ENCODE data around the gene CRYBA4. TPM values are rescaled to one million over a fixed set of nuclear protein-coding genes. Genes with fewer than 3 reads are reported as not detected.

The CRYBA4 gene
- total and polyA plus RNA-seq, 9 donors, result not detected

- H3K4me3 ChIP-seq (ENCODE audit: low read length), result no peak overlapping the region
- no peak for DNase-seq
- H3K36me3 ChIP-seq (ENCODE audit: control insufficient read depth, insufficient read depth, low read length), result no peaks in the 10 kb centered on the region
- H3K9me3 ChIP-seq (replicated peaks; ENCODE audit: control insufficient read depth, low read depth, low read length), result no peaks in the 10 kb centered on the region
- H3K27me3 ChIP-seq (ENCODE audit: control insufficient read depth, insufficient read depth, low read length), result peaks cover 2% of the 10 kb centered on the region
- 91% methylated on average over 3 of the region's 4 CpGs for WGBS (ENCODE audit: insufficient coverage)
- H3K27ac ChIP-seq (ENCODE audit: low read length), result no peak overlapping the region
- no peaks in the 10 kb centered on the region for H3K4me1 ChIP-seq (ENCODE audit: control insufficient read depth, insufficient read depth, low read length)
These were observed 24.7 kb upstream of the CRYBA4 start for GRCh38 chr22:26597026-26597425.

GRCh38 chr22:26597480-26597879 is 24.3 kb upstream of the CRYBA4 start:
- Histone ChIP-seq H3K36me3 (ENCODE audit: control insufficient read depth, insufficient read depth, low read length) (no peaks in the 10 kb centered on the region), H3K4me1 (ENCODE audit: control insufficient read depth, insufficient read depth, low read length) (no peaks in the 10 kb centered on the region), H3K9me3 (replicated peaks; ENCODE audit: control insufficient read depth, low read depth, low read length) (no peaks in the 10 kb centered on the region), H3K27ac (ENCODE audit: low read length) (no peak overlapping the region), H3K4me3 (ENCODE audit: low read length) (no peak overlapping the region), H3K27me3 (ENCODE audit: control insufficient read depth, insufficient read depth, low read length) (peaks cover 2% of the 10 kb centered on the region)
- DNase-seq, result no peak
- WGBS (ENCODE audit: insufficient coverage), result 100% methylated on average over 1 of the region's 4 CpGs

GRCh38 chr22:26599505-26599904 is 22.3 kb upstream of the CRYBA4 start:
- 73% methylated on average over 10 of the region's 11 CpGs for WGBS (ENCODE audit: insufficient coverage)
- Histone ChIP-seq H3K27me3 (ENCODE audit: control insufficient read depth, insufficient read depth, low read length) (peaks cover 2% of the 10 kb centered on the region), H3K36me3 (ENCODE audit: control insufficient read depth, insufficient read depth, low read length) (no peaks in the 10 kb centered on the region), H3K27ac (ENCODE audit: low read length) (no peak overlapping the region), H3K4me1 (ENCODE audit: control insufficient read depth, insufficient read depth, low read length) (no peaks in the 10 kb centered on the region), H3K9me3 (replicated peaks; ENCODE audit: control insufficient read depth, low read depth, low read length) (no peaks in the 10 kb centered on the region), H3K4me3 (ENCODE audit: low read length) (no peak overlapping the region)
- DNase-seq, result no peak

- Histone ChIP-seq H3K4me1 (ENCODE audit: control insufficient read depth, insufficient read depth, low read length) (no peaks in the 10 kb centered on the region), H3K36me3 (ENCODE audit: control insufficient read depth, insufficient read depth, low read length) (no peaks in the 10 kb centered on the region), H3K4me3 (ENCODE audit: low read length) (no peak overlapping the region), H3K9me3 (replicated peaks; ENCODE audit: control insufficient read depth, low read depth, low read length) (no peaks in the 10 kb centered on the region), H3K27me3 (ENCODE audit: control insufficient read depth, insufficient read depth, low read length) (peaks cover 2% of the 10 kb centered on the region), H3K27ac (ENCODE audit: low read length) (no peak overlapping the region)
- DNase-seq, result no peak
- 63% methylated on average over 12 of the region's 12 CpGs for whole genome bisulfite sequencing (ENCODE audit: insufficient coverage)
These were observed 20.0 kb upstream of the CRYBA4 start for GRCh38 chr22:26601726-26602125.

GRCh38 chr22:26602127-26602526 is 19.6 kb upstream of the CRYBA4 start:
- DNase-seq, result no peak
- 73% methylated on average over 4 of the region's 4 CpGs for WGBS (ENCODE audit: insufficient coverage)
- Histone ChIP-seq H3K27me3 (ENCODE audit: control insufficient read depth, insufficient read depth, low read length) (peaks cover 2% of the 10 kb centered on the region), H3K4me1 (ENCODE audit: control insufficient read depth, insufficient read depth, low read length) (no peaks in the 10 kb centered on the region), H3K27ac (ENCODE audit: low read length) (no peak overlapping the region), H3K4me3 (ENCODE audit: low read length) (no peak overlapping the region), H3K9me3 (replicated peaks; ENCODE audit: control insufficient read depth, low read depth, low read length) (no peaks in the 10 kb centered on the region), H3K36me3 (ENCODE audit: control insufficient read depth, insufficient read depth, low read length) (no peaks in the 10 kb centered on the region)

- H3K36me3 ChIP-seq (ENCODE audit: control insufficient read depth, insufficient read depth, low read length), result no peaks in the 10 kb centered on the region
- H3K27me3 ChIP-seq (ENCODE audit: control insufficient read depth, insufficient read depth, low read length), result peaks cover 2% of the 10 kb centered on the region
- H3K4me1 ChIP-seq (ENCODE audit: control insufficient read depth, insufficient read depth, low read length), result no peaks in the 10 kb centered on the region
- DNase-seq, result no peak
- 43% methylated on average over 1 of the region's 1 CpG for WGBS (ENCODE audit: insufficient coverage)
- H3K27ac ChIP-seq (ENCODE audit: low read length), result no peak overlapping the region
- H3K9me3 ChIP-seq (replicated peaks; ENCODE audit: control insufficient read depth, low read depth, low read length), result no peaks in the 10 kb centered on the region
- no peak overlapping the region for H3K4me3 ChIP-seq (ENCODE audit: low read length)
These were observed 17.4 kb upstream of the CRYBA4 start for GRCh38 chr22:26604368-26604767.

- Histone ChIP-seq H3K27me3 (ENCODE audit: control insufficient read depth, insufficient read depth, low read length) (no peaks in the 10 kb centered on the region), H3K36me3 (ENCODE audit: control insufficient read depth, insufficient read depth, low read length) (no peaks in the 10 kb centered on the region), H3K9me3 (replicated peaks; ENCODE audit: control insufficient read depth, low read depth, low read length) (no peaks in the 10 kb centered on the region), H3K4me3 (ENCODE audit: low read length) (no peak overlapping the region), H3K27ac (ENCODE audit: low read length) (peak overlapping the region; percentile 35), H3K4me1 (ENCODE audit: control insufficient read depth, insufficient read depth, low read length) (peaks cover 8% of the 10 kb centered on the region)
- DNase-seq, result peak; percentile 12
- no CpG with 5 or more reads among the region's 4 CpGs for WGBS (ENCODE audit: insufficient coverage)
These were observed 15.2 kb upstream of the CRYBA4 start for GRCh38 chr22:26606611-26607010.

- H3K27ac ChIP-seq (ENCODE audit: low read length), result no peak overlapping the region
- no peaks in the 10 kb centered on the region for H3K36me3 ChIP-seq (ENCODE audit: control insufficient read depth, insufficient read depth, low read length)
- WGBS (ENCODE audit: insufficient coverage), result no CpG with 5 or more reads among the region's 2 CpGs
- DNase-seq, result no peak
- H3K27me3 ChIP-seq (ENCODE audit: control insufficient read depth, insufficient read depth, low read length), result peaks cover 9% of the 10 kb centered on the region
- no peak overlapping the region for H3K4me3 ChIP-seq (ENCODE audit: low read length)
- H3K9me3 ChIP-seq (replicated peaks; ENCODE audit: control insufficient read depth, low read depth, low read length), result no peaks in the 10 kb centered on the region
- H3K4me1 ChIP-seq (ENCODE audit: control insufficient read depth, insufficient read depth, low read length), result peaks cover 12% of the 10 kb centered on the region
These were observed 13.6 kb upstream of the CRYBA4 start for GRCh38 chr22:26608129-26608528.

GRCh38 chr22:26609287-26609686 is 12.5 kb upstream of the CRYBA4 start:
- Histone ChIP-seq H3K4me1 (ENCODE audit: control insufficient read depth, insufficient read depth, low read length) (peaks cover 12% of the 10 kb centered on the region), H3K27ac (ENCODE audit: low read length) (no peak overlapping the region), H3K27me3 (ENCODE audit: control insufficient read depth, insufficient read depth, low read length) (peaks cover 11% of the 10 kb centered on the region), H3K9me3 (replicated peaks; ENCODE audit: control insufficient read depth, low read depth, low read length) (no peaks in the 10 kb centered on the region), H3K36me3 (ENCODE audit: control insufficient read depth, insufficient read depth, low read length) (no peaks in the 10 kb centered on the region), H3K4me3 (ENCODE audit: low read length) (no peak overlapping the region)
- DNase-seq, result no peak
- 80% methylated on average over 2 of the region's 2 CpGs for WGBS (ENCODE audit: insufficient coverage)

- Histone ChIP-seq H3K36me3 (ENCODE audit: control insufficient read depth, insufficient read depth, low read length) (no peaks in the 10 kb centered on the region), H3K27ac (ENCODE audit: low read length) (no peak overlapping the region), H3K4me3 (ENCODE audit: low read length) (no peak overlapping the region), H3K27me3 (ENCODE audit: control insufficient read depth, insufficient read depth, low read length) (peaks cover 15% of the 10 kb centered on the region), H3K9me3 (replicated peaks; ENCODE audit: control insufficient read depth, low read depth, low read length) (no peaks in the 10 kb centered on the region), H3K4me1 (ENCODE audit: control insufficient read depth, insufficient read depth, low read length) (peaks cover 12% of the 10 kb centered on the region)
- peak; percentile 82 for DNase-seq
- 44% methylated on average over 10 of the region's 12 CpGs for WGBS (ENCODE audit: insufficient coverage)
These were observed 11.4 kb upstream of the CRYBA4 start for GRCh38 chr22:26610072-26610958.
